Measurements from ENCODE around the gene KHDC4. TPM values are rescaled to one million over a fixed set of nuclear protein-coding genes. Genes with fewer than 3 reads are reported as not detected.

Gene KHDC4
- total RNA-seq, 1 experiment from 2014 or later = 93.3 TPM

- ChIA-PET CTCF (interaction anchor here (0.6 kb wide), 1 partner anchor 14 kb away, joined by 4 read pairs; no protein-coding TSS in a partner anchor), POLR2A (ENCODE audit: low non-redundant PET) (interaction anchor here (0.6 kb wide), 1 partner anchor 1163 kb away, joined by 4 read pairs; no protein-coding TSS in a partner anchor)
- Histone ChIP-seq H3K27ac (ENCODE audit: low read depth, low read length, poor library complexity, severe bottlenecking) (no peak overlapping the region), H3K4me3 (ENCODE audit: low read depth, low read length, poor library complexity, severe bottlenecking) (no peak overlapping the region), H3K27me3 (replicated peaks; ENCODE audit: insufficient read depth, low read depth, low read length, poor library complexity) (no peaks in the 10 kb centered on the region), H3K4me1 (ENCODE audit: insufficient read depth, low read length, poor library complexity, severe bottlenecking) (no peaks in the 10 kb centered on the region), H3K36me3 (ENCODE audit: insufficient read depth, low read length, poor library complexity, severe bottlenecking) (no peaks in the 10 kb centered on the region), H3K9me3 (ENCODE audit: low read depth, low read length, poor library complexity, severe bottlenecking) (no peaks in the 10 kb centered on the region)
- no peak for DNase-seq (ENCODE audit: low spot score)
- TF ChIP-seq, protein P1, sequence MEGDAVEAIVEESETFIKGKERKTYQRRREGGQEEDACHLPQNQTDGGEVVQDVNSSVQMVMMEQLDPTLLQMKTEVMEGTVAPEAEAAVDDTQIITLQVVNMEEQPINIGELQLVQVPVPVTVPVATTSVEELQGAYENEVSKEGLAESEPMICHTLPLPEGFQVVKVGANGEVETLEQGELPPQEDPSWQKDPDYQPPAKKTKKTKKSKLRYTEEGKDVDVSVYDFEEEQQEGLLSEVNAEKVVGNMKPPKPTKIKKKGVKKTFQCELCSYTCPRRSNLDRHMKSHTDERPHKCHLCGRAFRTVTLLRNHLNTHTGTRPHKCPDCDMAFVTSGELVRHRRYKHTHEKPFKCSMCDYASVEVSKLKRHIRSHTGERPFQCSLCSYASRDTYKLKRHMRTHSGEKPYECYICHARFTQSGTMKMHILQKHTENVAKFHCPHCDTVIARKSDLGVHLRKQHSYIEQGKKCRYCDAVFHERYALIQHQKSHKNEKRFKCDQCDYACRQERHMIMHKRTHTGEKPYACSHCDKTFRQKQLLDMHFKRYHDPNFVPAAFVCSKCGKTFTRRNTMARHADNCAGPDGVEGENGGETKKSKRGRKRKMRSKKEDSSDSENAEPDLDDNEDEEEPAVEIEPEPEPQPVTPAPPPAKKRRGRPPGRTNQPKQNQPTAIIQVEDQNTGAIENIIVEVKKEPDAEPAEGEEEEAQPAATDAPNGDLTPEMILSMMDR (conservative IDR thresholded peaks at IDR 0.05; ENCODE audit: low read depth, low read length) = no peak
- TF ChIP-seq EZH2 (IDR thresholded peaks at IDR 0.05; ENCODE audit: borderline replicate concordance, low read depth, low read length, poor library complexity, severe bottlenecking) = no peak
- intact Hi-C loops (cut with micrococcal nuclease; ENCODE audit: unreplicated experiment) = no loop called here
- no TSS peak for BruUV-seq (replicated peaks)
Observed at GRCh38 chr1:155882766-155883165, 51.4 kb downstream of the KHDC4 start.

DNA sequence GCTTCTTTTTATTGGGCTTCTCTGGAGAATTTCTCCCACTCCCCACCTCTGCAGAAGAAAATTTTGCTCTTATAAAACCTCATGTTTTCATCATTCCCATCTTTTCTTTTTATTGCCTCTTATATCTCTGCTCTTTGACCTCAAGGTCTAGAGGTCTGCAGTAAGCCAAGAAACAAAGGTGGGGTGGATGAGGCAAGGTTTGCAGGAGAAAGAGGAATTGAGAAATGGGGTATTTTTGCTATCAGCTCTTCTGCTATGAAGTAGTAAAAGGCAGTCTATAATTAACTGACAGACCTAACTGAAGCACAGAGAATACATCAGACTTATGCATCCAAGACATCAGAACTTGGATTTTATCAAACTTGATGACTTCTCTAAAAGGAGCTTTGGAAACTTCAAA lies 52.0 kb downstream of the KHDC4 start:
- Histone ChIP-seq H3K4me3 (ENCODE audit: low read depth, low read length, poor library complexity, severe bottlenecking) (no peak overlapping the region), H3K27me3 (replicated peaks; ENCODE audit: insufficient read depth, low read depth, low read length, poor library complexity) (no peaks in the 10 kb centered on the region), H3K36me3 (ENCODE audit: insufficient read depth, low read length, poor library complexity, severe bottlenecking) (no peaks in the 10 kb centered on the region), H3K27ac (ENCODE audit: low read depth, low read length, poor library complexity, severe bottlenecking) (no peak overlapping the region), H3K9me3 (ENCODE audit: low read depth, low read length, poor library complexity, severe bottlenecking) (no peaks in the 10 kb centered on the region), H3K4me1 (ENCODE audit: insufficient read depth, low read length, poor library complexity, severe bottlenecking) (no peaks in the 10 kb centered on the region)
- TSS peak; percentile 58 for BruUV-seq (replicated peaks)
- ChIA-PET POLR2A (ENCODE audit: low non-redundant PET) (no interaction called here), CTCF (no interaction called here)
- intact Hi-C loops (cut with micrococcal nuclease; ENCODE audit: unreplicated experiment) = no loop called here
- no peak for DNase-seq (ENCODE audit: low spot score)
- TF ChIP-seq, protein P1 (conservative IDR thresholded peaks at IDR 0.05; ENCODE audit: low read depth, low read length) = no peak
- TF ChIP-seq EZH2 (IDR thresholded peaks at IDR 0.05; ENCODE audit: borderline replicate concordance, low read depth, low read length, poor library complexity, severe bottlenecking) = no peak

DNA sequence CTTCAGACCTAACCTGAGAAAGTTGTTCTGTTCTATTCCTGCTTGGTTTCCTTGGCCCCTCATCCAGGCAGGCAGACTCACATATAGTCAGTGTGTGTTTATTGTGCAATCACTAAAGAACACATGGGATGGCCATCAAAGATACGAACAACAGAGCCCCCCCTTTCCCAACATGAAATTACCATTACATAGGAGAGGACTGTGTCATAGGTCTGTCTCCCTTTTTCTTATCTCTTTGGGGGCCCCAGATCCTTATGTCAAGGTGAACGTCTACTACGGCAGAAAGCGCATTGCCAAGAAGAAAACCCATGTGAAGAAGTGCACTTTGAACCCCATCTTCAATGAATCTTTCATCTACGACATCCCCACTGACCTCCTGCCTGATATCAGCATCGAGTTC lies 53.3 kb downstream of the KHDC4 start:
- BruUV-seq (replicated peaks) = no TSS peak
- Histone ChIP-seq H3K4me3 (ENCODE audit: low read depth, low read length, poor library complexity, severe bottlenecking) (no peak overlapping the region), H3K27ac (ENCODE audit: low read depth, low read length, poor library complexity, severe bottlenecking) (no peak overlapping the region), H3K4me1 (ENCODE audit: insufficient read depth, low read length, poor library complexity, severe bottlenecking) (no peaks in the 10 kb centered on the region), H3K27me3 (replicated peaks; ENCODE audit: insufficient read depth, low read depth, low read length, poor library complexity) (no peaks in the 10 kb centered on the region), H3K36me3 (ENCODE audit: insufficient read depth, low read length, poor library complexity, severe bottlenecking) (no peaks in the 10 kb centered on the region), H3K9me3 (ENCODE audit: low read depth, low read length, poor library complexity, severe bottlenecking) (no peaks in the 10 kb centered on the region)
- ChIA-PET CTCF (no interaction called here), POLR2A (ENCODE audit: low non-redundant PET) (no interaction called here)
- TF ChIP-seq EZH2 (IDR thresholded peaks at IDR 0.05; ENCODE audit: borderline replicate concordance, low read depth, low read length, poor library complexity, severe bottlenecking) = no peak
- TF ChIP-seq, protein P1 (conservative IDR thresholded peaks at IDR 0.05; ENCODE audit: low read depth, low read length) = no peak
- DNase-seq (ENCODE audit: low spot score) = no peak
- intact Hi-C loops (cut with micrococcal nuclease; ENCODE audit: unreplicated experiment) = no loop called here
